Tibial nerve (tissue), 4 donors: Measurements from ENCODE around the gene LTV1.

Experiments used
- EP300 ChIP-seq, 2 donors: sonication (generic); formaldehyde crosslinking; IDR thresholded peaks; one replicate each; pipeline ENCODE4 v1.6.1; 2017; ENCODE audit warnings: antibody characterized with exemption in 2 of 2, mild to moderate bottlenecking in 1 of 2
- TF ChIP-seq, protein P1 (sequence below), 5 experiments: fragments of 200-600 bp in 3 of 5; fragments of 450-650 bp in 2 of 5; sonication (generic) in 3 of 5; IDR thresholded peaks; one replicate each; pipeline ENCODE4 v1.5.1; 2016 to 2019; ENCODE audit warnings: antibody characterized with exemption in 5 of 5, mild to moderate bottlenecking in 3 of 5, moderate library complexity in 2 of 5

DNA sequence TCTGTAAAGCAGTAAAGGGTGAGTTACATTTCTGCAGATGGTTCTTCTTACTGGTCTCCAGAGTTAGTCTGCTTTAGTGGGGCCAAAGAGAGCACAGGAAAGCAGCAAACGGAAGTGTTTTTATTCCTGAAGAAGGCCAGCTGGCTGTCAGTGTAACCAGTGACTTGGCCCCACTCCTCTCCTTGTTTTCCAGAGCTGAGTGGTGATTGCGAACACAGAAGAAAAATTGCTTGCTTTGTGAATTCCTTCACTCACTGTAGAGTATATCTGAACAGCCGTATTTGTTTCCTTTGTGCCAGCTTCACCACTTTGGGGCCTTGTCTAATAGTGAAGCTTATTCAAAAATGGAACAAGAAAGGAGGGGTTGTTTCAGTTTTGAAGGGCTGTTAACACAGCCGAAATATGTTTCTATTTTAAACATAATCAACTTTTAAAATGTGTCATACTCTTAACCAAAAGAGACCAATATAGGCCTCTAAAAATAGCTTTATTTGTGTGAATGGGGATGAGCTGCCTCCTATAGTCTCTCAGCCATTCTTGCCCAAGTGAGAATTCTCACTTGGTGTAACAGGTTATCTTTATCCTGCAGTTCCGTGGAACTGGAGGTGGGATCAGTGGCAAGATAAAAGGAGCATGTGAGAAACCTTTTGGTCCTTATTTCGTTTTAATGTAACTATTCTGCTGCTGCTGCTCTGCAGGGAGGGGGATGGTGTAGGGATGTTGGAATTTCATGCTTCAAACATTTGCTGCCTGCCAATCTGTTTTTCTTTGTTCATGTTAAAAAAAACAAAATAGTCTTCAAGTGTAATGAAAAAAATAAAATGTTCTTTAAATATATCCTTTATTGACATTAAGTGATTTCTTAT is 59.0 kb downstream of the LTV1 start:
- TF ChIP-seq, protein P1, sequence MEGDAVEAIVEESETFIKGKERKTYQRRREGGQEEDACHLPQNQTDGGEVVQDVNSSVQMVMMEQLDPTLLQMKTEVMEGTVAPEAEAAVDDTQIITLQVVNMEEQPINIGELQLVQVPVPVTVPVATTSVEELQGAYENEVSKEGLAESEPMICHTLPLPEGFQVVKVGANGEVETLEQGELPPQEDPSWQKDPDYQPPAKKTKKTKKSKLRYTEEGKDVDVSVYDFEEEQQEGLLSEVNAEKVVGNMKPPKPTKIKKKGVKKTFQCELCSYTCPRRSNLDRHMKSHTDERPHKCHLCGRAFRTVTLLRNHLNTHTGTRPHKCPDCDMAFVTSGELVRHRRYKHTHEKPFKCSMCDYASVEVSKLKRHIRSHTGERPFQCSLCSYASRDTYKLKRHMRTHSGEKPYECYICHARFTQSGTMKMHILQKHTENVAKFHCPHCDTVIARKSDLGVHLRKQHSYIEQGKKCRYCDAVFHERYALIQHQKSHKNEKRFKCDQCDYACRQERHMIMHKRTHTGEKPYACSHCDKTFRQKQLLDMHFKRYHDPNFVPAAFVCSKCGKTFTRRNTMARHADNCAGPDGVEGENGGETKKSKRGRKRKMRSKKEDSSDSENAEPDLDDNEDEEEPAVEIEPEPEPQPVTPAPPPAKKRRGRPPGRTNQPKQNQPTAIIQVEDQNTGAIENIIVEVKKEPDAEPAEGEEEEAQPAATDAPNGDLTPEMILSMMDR (IDR thresholded peaks at IDR 0.05), result no peak
- TF ChIP-seq EP300 (IDR thresholded peaks at IDR 0.05), result peak in 1 of 2 donors; percentile 37
